Stimulated activated CD8-positive, alpha-beta memory T cell treated with anti-CD3 and anti-CD28 coated beads, Interleukin-15, amount 100 ng/mL, for 48 hours (primary cell): ENCODE data around the gene USH2A.

Experiments used
- DNase-seq, 2 donors: peaks; one replicate each; pipeline ENCODE4 v3.0.0-alpha.2; 2020; ENCODE audit warnings: low read depth in 2 of 2

USH2A gene

GRCh38 chr1:215710036-215710898, 713.0 kb downstream of the USH2A start:
- no peak for DNase-seq

DNA sequence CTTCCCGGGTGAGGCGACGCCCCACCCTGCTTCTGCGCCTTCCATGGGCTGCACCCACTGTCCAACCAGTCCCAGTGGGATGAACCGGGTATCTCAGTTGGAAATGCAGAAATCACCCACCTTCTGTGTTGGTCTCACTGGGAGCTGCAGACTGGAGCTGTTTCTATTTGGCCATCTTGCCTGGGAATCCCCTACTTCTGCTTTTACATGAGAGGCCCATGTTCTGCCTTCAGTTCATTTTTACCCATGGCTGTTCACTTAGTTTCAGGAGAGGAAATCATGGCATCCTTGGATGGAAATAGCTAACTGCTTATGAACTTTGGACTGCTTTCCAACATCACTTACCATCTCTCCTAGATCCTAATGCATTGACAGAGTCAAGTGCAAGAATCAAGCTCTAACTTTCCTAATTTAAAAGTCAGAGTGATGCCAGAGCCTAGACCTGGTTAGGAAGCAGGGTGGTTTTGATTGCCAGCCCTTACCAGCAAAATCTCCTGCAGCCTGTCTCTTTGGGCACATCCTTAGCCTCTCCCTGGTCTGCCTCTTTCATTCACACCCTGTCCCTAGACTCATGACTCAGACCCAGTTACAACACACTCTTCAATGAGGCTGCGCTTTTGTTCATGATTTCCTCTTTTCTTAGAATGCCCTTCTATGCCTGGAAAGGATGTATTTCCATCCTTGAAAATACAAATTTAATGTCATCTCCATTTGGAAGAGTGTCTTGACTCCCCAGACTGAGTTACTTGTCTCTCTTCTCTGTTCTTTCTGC, 719.0 kb downstream of the USH2A start:
- DNase-seq = no peak

DNA sequence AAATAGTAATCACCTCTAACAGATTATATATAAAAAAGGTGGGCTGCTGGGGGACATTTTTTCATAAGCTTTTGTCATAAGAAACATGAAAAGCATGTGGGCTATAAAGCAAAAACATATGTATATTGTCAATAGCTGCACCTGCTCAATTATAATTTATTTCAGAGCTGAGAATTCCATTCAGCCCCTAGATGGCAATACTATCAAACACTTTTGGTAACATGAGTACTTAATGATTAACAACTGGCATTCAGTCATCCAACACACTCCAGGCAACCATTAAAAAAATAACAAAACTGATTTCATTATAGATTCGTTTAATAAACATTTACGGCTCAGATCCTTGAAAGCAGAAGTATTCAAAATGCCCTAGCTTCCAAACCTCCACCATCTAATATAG, 741.0 kb downstream of the USH2A start:
- no peak for DNase-seq

DNA sequence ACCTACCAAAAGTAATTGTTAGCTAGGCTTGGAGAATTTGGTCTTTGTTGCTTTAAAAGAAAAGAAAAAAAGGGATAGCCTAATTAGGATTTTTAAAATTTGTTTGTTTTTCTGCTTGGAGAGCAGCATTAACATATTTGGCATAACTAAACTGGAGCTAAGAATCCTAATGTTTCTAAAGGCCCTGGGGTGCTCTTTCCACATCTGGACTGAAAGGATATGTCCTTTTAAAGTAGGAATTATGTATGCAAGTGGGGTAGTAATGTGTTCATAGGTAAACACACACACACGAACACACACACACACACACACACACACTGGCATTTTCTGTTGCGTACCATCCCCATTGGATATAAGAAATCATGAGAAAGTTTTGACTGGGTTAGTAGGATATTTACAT, 742.2 kb downstream of the USH2A start:
- no peak for DNase-seq

DNA sequence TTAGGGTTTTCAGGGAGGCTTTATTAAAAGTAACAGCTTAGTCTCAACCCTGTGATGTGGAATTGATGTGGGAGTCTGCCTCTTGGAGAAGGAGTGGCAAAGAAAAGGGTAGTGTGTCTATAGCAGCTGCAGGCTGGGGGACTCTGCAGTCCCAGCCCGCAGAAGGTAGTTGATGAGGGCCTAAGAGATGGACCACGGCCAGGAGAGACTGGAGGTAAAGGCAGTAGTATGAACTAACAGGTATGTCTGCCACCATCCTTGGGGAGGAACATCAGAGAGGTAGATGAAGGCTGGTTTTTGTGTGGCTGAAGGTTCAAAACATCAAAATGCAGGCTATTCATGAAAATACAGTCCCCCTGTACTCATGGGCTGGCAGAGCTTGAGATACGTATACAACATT, 744.0 kb downstream of the USH2A start:
- DNase-seq = no peak

- no peak for DNase-seq
These were observed 746.1 kb downstream of the USH2A start for GRCh38 chr1:215677112-215677511.

- DNase-seq = no peak
These were observed 749.3 kb downstream of the USH2A start for GRCh38 chr1:215673943-215674342.

- no peak for DNase-seq
These were observed 750.8 kb downstream of the USH2A start for GRCh38 chr1:215672482-215672881.

DNA sequence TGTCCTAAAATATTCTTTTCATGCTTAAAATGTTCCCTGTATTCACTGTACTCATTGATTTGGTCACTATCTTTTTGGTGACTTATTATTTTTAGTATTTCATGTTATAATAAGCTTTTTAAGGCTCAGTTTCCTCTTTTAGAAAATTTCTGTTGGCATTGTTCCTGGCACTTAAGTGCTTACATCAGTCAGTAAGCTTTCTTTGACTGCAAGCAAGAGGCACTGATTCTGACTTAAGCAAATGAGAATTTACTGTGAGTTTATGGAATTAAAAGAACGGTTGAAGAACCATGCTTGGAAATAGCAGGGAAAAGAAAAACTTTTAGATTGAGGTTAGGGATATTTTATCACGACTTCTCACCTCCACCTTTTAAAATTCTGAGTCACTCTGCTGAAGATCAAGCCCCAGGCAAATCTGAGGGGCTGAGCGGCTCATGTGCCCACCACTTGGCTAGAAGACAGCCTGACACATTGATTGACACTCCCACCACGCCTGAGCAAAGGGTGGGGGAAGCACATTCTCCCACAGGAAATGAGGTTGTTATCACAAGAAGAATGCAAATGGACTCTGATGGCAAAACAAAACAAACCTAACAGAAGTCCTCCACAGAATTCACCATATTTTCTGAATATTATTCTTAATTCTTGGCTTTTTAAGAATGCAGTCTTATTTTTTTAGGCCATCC, 753.3 kb downstream of the USH2A start:
- DNase-seq = no peak

DNA sequence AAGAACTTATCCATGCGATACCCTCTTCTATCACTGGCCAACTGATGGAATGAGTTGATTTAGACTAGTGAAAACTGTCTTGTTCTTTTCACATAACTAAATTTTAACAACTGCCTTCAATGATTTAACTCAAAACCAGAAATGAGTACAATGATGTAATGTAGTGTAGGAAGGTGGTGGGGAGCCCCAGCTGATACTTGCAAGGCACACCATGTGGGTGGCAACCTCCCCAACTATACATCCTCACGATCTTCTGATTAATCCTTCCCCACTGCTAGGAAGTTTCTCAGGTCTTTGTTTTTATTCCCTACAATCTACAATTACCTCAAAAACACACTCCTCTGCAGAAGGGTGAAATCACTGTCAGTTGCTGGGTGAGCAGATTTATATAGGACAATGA, 755.5 kb downstream of the USH2A start:
- no peak for DNase-seq

DNA sequence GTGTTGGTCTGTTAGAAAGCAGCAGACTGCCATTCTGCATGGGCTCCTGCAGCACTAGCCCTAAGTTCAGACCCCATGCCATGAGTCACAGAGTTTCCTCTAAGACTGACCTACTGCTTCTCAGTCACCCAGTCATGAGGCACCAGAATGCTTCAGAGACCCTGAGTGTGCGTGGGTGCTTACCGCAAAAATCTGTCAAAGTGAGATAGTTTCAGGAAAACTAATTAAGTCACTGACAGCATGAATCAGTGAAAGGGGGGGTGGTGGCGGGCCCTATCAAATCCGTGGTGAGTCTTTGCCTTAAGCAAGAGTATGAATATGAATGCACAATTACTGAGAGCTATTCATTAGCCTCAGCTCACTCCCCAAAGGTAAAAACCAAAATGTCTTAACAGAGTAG, 758.0 kb downstream of the USH2A start:
- peak in 1 of 2 donors; percentile 13 for DNase-seq

GRCh38 chr1:215661033-215661432, 762.2 kb downstream of the USH2A start:
- no peak for DNase-seq

GRCh38 chr1:215660259-215660658, 763.0 kb downstream of the USH2A start:
- no peak for DNase-seq

GRCh38 chr1:215657047-215657446, 766.2 kb downstream of the USH2A start:
- DNase-seq = no peak

DNA sequence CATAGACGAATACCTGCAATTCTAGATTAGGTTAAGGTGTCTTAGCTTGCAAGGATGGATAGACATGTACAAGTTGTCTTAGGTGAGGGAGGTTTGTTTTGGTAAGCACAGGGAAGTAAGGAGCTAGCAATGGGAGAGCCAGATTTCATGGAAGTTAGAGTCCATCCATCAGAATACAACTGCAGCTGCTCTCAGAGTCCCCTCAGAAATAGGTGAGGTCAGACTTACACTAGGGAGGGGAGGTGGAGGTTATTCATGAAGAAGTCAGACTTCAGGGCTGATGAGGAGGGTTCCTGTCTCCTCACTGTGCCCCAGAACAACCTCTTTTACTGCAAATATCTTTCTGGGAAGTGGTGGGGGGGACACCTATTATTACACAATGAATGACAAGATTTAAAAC, 770.9 kb downstream of the USH2A start:
- no peak for DNase-seq

DNA sequence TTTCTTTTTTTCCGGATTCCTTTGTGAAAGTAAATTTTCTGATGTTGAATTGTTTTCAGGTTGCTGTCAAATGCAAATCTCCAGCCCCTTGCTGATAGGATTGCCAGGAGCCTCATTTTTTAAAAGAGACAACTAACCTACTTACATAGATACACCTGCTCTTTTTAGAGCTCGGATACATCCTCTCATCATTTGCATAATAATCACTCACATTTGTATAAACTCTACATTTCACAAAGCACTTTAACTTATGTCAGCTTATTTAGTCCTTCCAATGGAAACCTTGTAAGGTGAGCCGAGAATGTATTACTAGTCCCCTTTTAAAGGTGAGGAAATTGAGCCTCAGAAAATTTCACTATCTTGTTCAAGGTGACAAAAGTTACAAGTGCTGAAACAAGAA, 771.4 kb downstream of the USH2A start:
- no peak for DNase-seq

DNA sequence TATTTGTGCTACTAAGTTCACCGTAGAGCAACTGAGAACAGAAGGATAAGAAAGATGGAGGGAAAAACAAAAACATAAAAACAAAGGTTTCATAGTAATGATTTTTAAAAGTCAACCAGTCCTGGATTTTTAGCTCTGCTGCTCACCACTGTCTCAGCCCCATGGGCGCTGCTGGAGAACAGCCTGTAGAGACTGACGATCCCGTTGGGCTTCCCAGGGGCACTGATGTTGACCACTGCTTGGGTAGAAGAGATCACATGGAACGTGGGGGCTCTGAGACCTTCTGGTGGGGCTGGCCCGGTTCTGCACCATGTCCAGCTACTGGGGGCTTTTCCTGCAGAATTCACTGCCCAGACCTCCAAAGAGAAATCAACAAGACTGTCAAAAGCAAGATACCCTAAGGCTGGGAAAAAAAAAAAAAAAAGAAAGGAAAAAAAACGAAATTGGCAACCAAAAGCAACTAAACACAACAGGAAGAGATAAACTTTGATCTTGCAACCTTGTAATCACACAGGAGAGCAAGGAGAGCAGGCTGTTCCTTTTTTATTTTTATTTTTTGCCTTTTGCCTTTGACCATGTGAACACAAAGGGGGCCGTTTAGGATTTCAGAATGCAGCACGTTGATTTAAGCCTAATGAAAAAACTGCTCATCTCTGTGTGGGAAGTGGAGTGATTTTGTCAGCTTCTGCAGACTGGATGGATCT, 772.6 kb downstream of the USH2A start:
- no peak for DNase-seq

- DNase-seq = no peak
These were observed 774.3 kb downstream of the USH2A start for GRCh38 chr1:215648957-215649356.

GRCh38 chr1:215647738-215648137, 775.5 kb downstream of the USH2A start:
- no peak for DNase-seq

GRCh38 chr1:215645861-215646260, 777.4 kb downstream of the USH2A start:
- DNase-seq = no peak

- DNase-seq = no peak
These were observed 778.1 kb downstream of the USH2A start for GRCh38 chr1:215645182-215645581.
